COLO668 (cell line): ENCODE data around the gene CHRM5.

Experiments used
- DNase-seq: peaks from one replicate; lab custom pipeline; 2025; ENCODE audit not compliant: unreplicated experiment; lab: John Stamatoyannopoulos, UW

Gene CHRM5

GRCh38 chr15:33968224-33968623 lies at the start of gene CHRM5:
TSS of gene CHRM5 (plus strand) at chr15:33968497. CDS start at chr15:34062718, 94,221 bp downstream.
- DNase-seq: peak; percentile 42

GRCh38 chr15:33923446-33923845 lies 44.9 kb upstream of the CHRM5 start:
- DNase-seq: no peak

GRCh38 chr15:33926260-33926659 lies 42.0 kb upstream of the CHRM5 start:
- DNase-seq: no peak

- no peak for DNase-seq
These were observed 35.6 kb upstream of the CHRM5 start for GRCh38 chr15:33932734-33933133.

GRCh38 chr15:33934396-33934795 lies 33.9 kb upstream of the CHRM5 start:
- no peak for DNase-seq

GRCh38 chr15:33934921-33935320 lies 33.4 kb upstream of the CHRM5 start:
- DNase-seq: no peak

GRCh38 chr15:33941279-33942063 lies 26.8 kb upstream of the CHRM5 start:
- no peak for DNase-seq

GRCh38 chr15:33946152-33946551 lies 22.1 kb upstream of the CHRM5 start:
- DNase-seq: no peak

GRCh38 chr15:33955945-33956344 lies 12.4 kb upstream of the CHRM5 start:
- peak; percentile 83 for DNase-seq

GRCh38 chr15:33956397-33956796 lies 11.9 kb upstream of the CHRM5 start:
- no peak for DNase-seq

GRCh38 chr15:33959844-33960548 lies 8.3 kb upstream of the CHRM5 start:
- DNase-seq: no peak

- DNase-seq: no peak
These were observed 7.8 kb upstream of the CHRM5 start for GRCh38 chr15:33960549-33960935.

GRCh38 chr15:33963831-33964664 lies 4.2 kb upstream of the CHRM5 start:
- no peak for DNase-seq

- DNase-seq: no peak
These were observed 3.6 kb upstream of the CHRM5 start for GRCh38 chr15:33964665-33965040.

- no peak for DNase-seq
These were observed 524 bp downstream of the CHRM5 start for GRCh38 chr15:33968821-33969220.

GRCh38 chr15:33971811-33972210 lies 3.5 kb downstream of the CHRM5 start:
- no peak for DNase-seq

- DNase-seq: no peak
These were observed 6.8 kb downstream of the CHRM5 start for GRCh38 chr15:33975022-33975565.

GRCh38 chr15:33980159-33980558 lies 11.9 kb downstream of the CHRM5 start:
- DNase-seq: no peak

GRCh38 chr15:33982516-33982915 lies 14.2 kb downstream of the CHRM5 start:
- no peak for DNase-seq

- no peak for DNase-seq
These were observed 17.0 kb downstream of the CHRM5 start for GRCh38 chr15:33985287-33985686.

GRCh38 chr15:33985751-33986150 lies 17.5 kb downstream of the CHRM5 start:
- no peak for DNase-seq
